Smooth muscle cell (in vitro differentiated cells): ENCODE data around the gene DGKD. TPM values are rescaled to one million over a fixed set of nuclear protein-coding genes. Genes with fewer than 3 reads are reported as not detected.

Source experiments
- DNase-seq: peaks from one replicate; lab custom pipeline; 2025; ENCODE audit not compliant: unreplicated experiment; lab: John Stamatoyannopoulos, UW
- H2AFZ ChIP-seq: fragments of 200-600 bp; sonication (generic); 2 replicates; pipeline ENCODE4 v1.6.0; 2016; ENCODE audit warnings: antibody characterized with exemption, low read depth, mild to moderate bottlenecking
- H3F3A ChIP-seq: fragments of 200-600 bp; sonication (generic); 2 replicates; pipeline ENCODE4 v1.6.0; 2017; ENCODE audit warnings: antibody characterized with exemption, low read depth
- H3K27ac ChIP-seq: fragments of 200-600 bp; sonication (generic); 2 replicates; pipeline ENCODE4 v1.5.1; 2016; ENCODE audit warnings: low read depth, mild to moderate bottlenecking
- H3K27me3 ChIP-seq: fragments of 200-600 bp; sonication (generic); 2 replicates; pipeline ENCODE4 v1.6.1; 2016; ENCODE audit warnings: low read depth, mild to moderate bottlenecking
- H3K36me3 ChIP-seq: fragments of 200-600 bp; sonication (generic); 2 replicates; pipeline ENCODE4 v1.5.1; 2016; ENCODE audit warnings: low read depth
- H3K4me1 ChIP-seq: fragments of 200-600 bp; sonication (generic); 2 replicates; pipeline ENCODE4 v1.5.1; 2016; ENCODE audit warnings: low read depth
- H3K4me2 ChIP-seq: fragments of 200-600 bp; sonication (generic); 2 replicates; pipeline ENCODE4 v1.6.0; 2016; ENCODE audit warnings: mild to moderate bottlenecking
- H3K4me3 ChIP-seq: fragments of 200-600 bp; sonication (generic); 2 replicates; pipeline ENCODE4 v1.5.1; 2016; ENCODE audit warnings: mild to moderate bottlenecking
- H3K79me2 ChIP-seq: fragments of 200-600 bp; sonication (generic); 2 replicates; pipeline ENCODE4 v1.6.0; 2016; ENCODE audit warnings: low read depth, mild to moderate bottlenecking
- H3K9ac ChIP-seq: fragments of 200-600 bp; sonication (generic); 2 replicates; pipeline ENCODE4 v1.6.0; 2016; ENCODE audit warnings: low read depth
- H3K9me3 ChIP-seq: fragments of 200-600 bp; sonication (generic); replicated peaks from 2 replicates; pipeline ENCODE4 v1.5.1; 2016; ENCODE audit warnings: low read depth
- H4K20me1 ChIP-seq: fragments of 200-600 bp; sonication (generic); 2 replicates; pipeline ENCODE4 v1.6.0; 2016; ENCODE audit warnings: low read depth
- WGBS: methylation state at CpG from one replicate; pipeline ENCODE4 v1.1.7; 2016; ENCODE audit warnings: low lambda C conversion rate; 5-methylcytosine and 5-hydroxymethylcytosine counted together
- polyA plus RNA-seq: library from polyadenylated mRNA; unstranded; fragments of >200 nt; fragmentation: Nextera tagmentation; extraction: Ambion mirVana; gene quantifications from 2 replicates; pipeline ENCODE4 v1.2.1, GENCODE V29; 2016
- total RNA-seq: library from RNA; depleted of rRNA; stranded (reverse); fragments of >200 nt; gene quantifications from 2 replicates; pipeline ENCODE4 v1.2.3, GENCODE V29; 2014
- TF ChIP-seq, protein P1 (sequence below): fragments of 200-600 bp; sonication (generic); IDR thresholded peaks from 2 replicates; pipeline ENCODE4 v1.5.1; 2017; ENCODE audit warnings: borderline replicate concordance, mild to moderate bottlenecking, antibody characterized with exemption; ENCODE audit not compliant: insufficient read depth, poor library complexity, severe bottlenecking

Gene DGKD
- total and polyA plus RNA-seq, 2 experiments from 2014 or later, result 12.2 to 14.2 TPM

DNA sequence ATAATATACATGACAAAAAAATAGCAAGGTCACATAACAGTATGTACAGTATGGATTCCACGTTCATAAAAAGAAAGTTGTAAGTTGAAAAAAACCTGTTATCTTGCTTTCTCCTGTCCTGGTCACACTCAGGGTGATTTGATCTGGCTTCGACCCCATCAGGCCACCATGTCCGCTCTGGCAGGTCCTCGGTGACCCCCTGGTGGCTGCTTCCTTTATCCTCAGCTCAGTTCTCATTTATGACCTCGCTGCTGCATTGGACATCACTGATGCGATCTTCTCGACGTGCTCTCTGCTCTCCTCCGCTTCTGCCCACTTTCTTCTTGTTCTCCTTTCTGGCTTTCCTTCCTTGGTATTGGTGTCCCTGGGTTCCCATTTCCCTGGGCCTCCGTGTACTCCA lies 29.7 kb downstream of the DGKD start:
- Histone ChIP-seq H3K27me3 (no peaks in the 10 kb centered on the region), H3K9ac (no peak overlapping the region), H3K36me3 (no peaks in the 10 kb centered on the region), H2AFZ (no peak overlapping the region), H3K4me2 (no peak overlapping the region), H3K4me3 (no peak overlapping the region), H3K27ac (no peak overlapping the region), H3K9me3 (no peaks in the 10 kb centered on the region), H3K4me1 (peaks cover 16% of the 10 kb centered on the region), H3K79me2 (peaks cover 50% of the 10 kb centered on the region), H3F3A (peaks cover 14% of the 10 kb centered on the region), H4K20me1 (peaks cover 49% of the 10 kb centered on the region)
- DNase-seq, result no peak
- WGBS, result 92% methylated on average over 10 of the region's 10 CpGs
- TF ChIP-seq, protein P1, sequence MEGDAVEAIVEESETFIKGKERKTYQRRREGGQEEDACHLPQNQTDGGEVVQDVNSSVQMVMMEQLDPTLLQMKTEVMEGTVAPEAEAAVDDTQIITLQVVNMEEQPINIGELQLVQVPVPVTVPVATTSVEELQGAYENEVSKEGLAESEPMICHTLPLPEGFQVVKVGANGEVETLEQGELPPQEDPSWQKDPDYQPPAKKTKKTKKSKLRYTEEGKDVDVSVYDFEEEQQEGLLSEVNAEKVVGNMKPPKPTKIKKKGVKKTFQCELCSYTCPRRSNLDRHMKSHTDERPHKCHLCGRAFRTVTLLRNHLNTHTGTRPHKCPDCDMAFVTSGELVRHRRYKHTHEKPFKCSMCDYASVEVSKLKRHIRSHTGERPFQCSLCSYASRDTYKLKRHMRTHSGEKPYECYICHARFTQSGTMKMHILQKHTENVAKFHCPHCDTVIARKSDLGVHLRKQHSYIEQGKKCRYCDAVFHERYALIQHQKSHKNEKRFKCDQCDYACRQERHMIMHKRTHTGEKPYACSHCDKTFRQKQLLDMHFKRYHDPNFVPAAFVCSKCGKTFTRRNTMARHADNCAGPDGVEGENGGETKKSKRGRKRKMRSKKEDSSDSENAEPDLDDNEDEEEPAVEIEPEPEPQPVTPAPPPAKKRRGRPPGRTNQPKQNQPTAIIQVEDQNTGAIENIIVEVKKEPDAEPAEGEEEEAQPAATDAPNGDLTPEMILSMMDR, result peak; percentile 6

DNA sequence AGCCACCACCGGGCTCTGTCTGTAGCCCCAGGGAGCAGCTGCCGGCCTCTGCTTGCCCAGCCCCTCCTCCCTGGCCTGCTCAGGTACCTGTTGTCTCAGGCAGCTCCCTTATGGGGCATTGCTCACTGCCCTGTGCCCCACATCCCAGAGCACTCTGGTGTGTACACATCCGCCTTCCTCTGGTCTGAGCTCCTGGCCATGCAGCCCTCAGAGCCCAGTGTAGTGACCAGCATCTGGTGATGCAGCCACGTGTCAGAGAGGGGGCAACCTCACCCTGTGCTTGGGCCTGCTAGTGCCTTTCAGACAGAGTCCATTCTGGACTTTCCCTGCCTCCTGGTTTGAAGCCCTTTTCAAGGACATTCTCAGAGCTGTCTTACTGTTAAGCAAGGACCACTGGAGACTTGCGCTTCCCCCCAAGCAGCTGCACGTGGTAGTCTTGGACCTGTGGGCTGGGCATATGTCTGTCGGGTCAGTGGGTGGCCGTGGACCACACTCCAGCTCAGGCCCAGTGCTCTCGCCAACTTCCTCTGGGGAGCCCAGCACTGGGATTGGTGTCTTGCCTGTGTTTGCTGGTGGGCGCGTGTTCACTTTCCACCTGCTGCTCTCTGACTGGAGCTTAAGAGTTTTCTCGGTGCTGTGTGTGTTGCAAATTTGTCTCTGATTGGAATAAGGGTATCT lies 30.7 kb downstream of the DGKD start:
- H4K20me1 ChIP-seq, result peaks cover 47% of the 10 kb centered on the region
- H3K4me1 ChIP-seq, result peaks cover 16% of the 10 kb centered on the region

DNA sequence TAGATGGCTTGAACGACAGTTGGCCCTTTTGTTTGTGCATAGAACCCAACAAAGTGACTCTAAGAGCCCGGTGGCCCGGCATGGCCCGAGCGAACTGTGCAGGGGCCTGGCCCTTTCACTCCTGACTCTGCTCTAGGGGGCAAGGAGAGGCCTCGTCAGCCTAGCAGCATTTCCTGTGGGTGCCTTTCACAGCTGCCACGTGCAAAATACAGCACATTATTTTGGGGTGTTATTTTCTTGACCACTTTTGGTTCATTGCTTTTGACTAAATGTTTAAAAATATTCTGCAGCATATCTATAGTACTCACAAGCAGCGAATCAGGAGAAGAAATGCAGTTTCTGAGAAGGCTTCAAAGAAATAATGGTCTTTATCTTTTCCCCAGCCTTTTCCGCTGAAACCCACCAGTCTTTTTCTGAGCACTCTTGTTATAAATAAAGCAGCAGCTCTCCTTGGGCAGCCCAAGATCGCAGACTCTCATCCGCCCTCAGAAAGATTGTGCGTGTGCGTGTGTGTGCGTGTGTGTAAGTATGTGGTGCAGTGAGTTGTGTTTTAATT lies 31.3 kb downstream of the DGKD start:
- H3K4me3 ChIP-seq, result no peak overlapping the region
- H3K4me2 ChIP-seq, result peak overlapping the region; percentile 49
- H3K79me2 ChIP-seq, result peaks cover 52% of the 10 kb centered on the region
- peak overlapping the region; percentile 20 for H3K27ac ChIP-seq
- TF ChIP-seq, protein P1, result no peak
- no peaks in the 10 kb centered on the region for H3K9me3 ChIP-seq
- peaks cover 41% of the 10 kb centered on the region for H4K20me1 ChIP-seq
- peaks cover 16% of the 10 kb centered on the region for H3K4me1 ChIP-seq
- H3K36me3 ChIP-seq, result no peaks in the 10 kb centered on the region
- no peak overlapping the region for H3K9ac ChIP-seq
- no peak overlapping the region for H2AFZ ChIP-seq
- H3F3A ChIP-seq, result peaks cover 14% of the 10 kb centered on the region
- WGBS, result 51% methylated on average over 14 of the region's 14 CpGs
- DNase-seq, result no peak
- H3K27me3 ChIP-seq, result no peaks in the 10 kb centered on the region

More for the DNA sequence above, 30.7 kb downstream of the DGKD start:
- H3K27me3 ChIP-seq, result no peaks in the 10 kb centered on the region
- H3K9me3 ChIP-seq, result no peaks in the 10 kb centered on the region
- peaks cover 14% of the 10 kb centered on the region for H3F3A ChIP-seq
- H3K4me2 ChIP-seq, result peak overlapping the region; percentile 49
- H3K36me3 ChIP-seq, result no peaks in the 10 kb centered on the region
- peak overlapping the region; percentile 20 for H3K27ac ChIP-seq
- DNase-seq, result no peak
- H3K9ac ChIP-seq, result no peak overlapping the region
- no peak overlapping the region for H3K4me3 ChIP-seq
- WGBS, result 86% methylated on average over 12 of the region's 12 CpGs
- peaks cover 52% of the 10 kb centered on the region for H3K79me2 ChIP-seq
- H2AFZ ChIP-seq, result no peak overlapping the region
- TF ChIP-seq, protein P1, result no peak
